MM.1S (cell line): Measurements from ENCODE around the gene DPP6.
"Not testable (repeated sequence)": the region's sequence is repeated elsewhere in the genome, so short reads cannot be mapped to it uniquely, and the experiment has no call there.

Experiments used
- DNase-seq: peaks from one replicate; pipeline ENCODE4 v3.0.0-alpha.2; 2015
- H2AFZ ChIP-seq: fragments of 300-600 bp; sonication (generic); 2 replicates; pipeline ENCODE4 v1.6.0; 2016; ENCODE audit warnings: antibody characterized with exemption, low read length
- H3F3A ChIP-seq: fragments of 300-600 bp; sonication (generic); 2 replicates; pipeline ENCODE4 v1.6.1; 2016; ENCODE audit warnings: mild to moderate bottlenecking, antibody characterized with exemption, low read length, moderate library complexity, mixed read lengths; ENCODE audit not compliant: insufficient read depth
- H3K27ac ChIP-seq: fragments of 300-600 bp; sonication (generic); 2 replicates; pipeline ENCODE4 v1.5.1; 2016; ENCODE audit warnings: mild to moderate bottlenecking, low read length
- H3K27me3 ChIP-seq: fragments of 300-600 bp; sonication (generic); replicated peaks from 2 replicates; pipeline ENCODE4 v1.6.0; 2016; ENCODE audit warnings: low read length; ENCODE audit not compliant: insufficient read depth
- H3K36me3 ChIP-seq: fragments of 300-600 bp; sonication (generic); replicated peaks from 2 replicates; pipeline ENCODE4 v1.6.1; 2016; ENCODE audit warnings: mild to moderate bottlenecking, low read length, mixed read lengths; ENCODE audit not compliant: insufficient read depth
- H3K4me1 ChIP-seq: fragments of 300-600 bp; sonication (generic); 2 replicates; pipeline ENCODE4 v1.6.1; 2016; ENCODE audit warnings: low read length, mixed read lengths
- H3K4me2 ChIP-seq: fragments of 300-600 bp; sonication (generic); 2 replicates; pipeline ENCODE4 v1.6.0; 2016; ENCODE audit warnings: low read depth, low read length
- H3K4me3 ChIP-seq: fragments of 300-600 bp; sonication (generic); 2 replicates; pipeline ENCODE4 v1.5.1; 2016; ENCODE audit warnings: low read length, mixed read lengths
- H3K79me2 ChIP-seq: fragments of 300-600 bp; sonication (generic); 2 replicates; pipeline ENCODE4 v1.6.1; 2016; ENCODE audit warnings: mixed run types, low read length, mixed read lengths
- H3K9ac ChIP-seq: fragments of 300-600 bp; sonication (generic); 2 replicates; pipeline ENCODE4 v1.6.1; 2016; ENCODE audit warnings: low read length, mixed read lengths
- H3K9me2 ChIP-seq: fragments of 300-600 bp; sonication (generic); replicated peaks from 2 replicates; pipeline ENCODE4 v1.6.1; 2016; ENCODE audit warnings: mild to moderate bottlenecking, low read length, mixed read lengths; ENCODE audit not compliant: insufficient read depth
- H3K9me3 ChIP-seq: fragments of 300-600 bp; sonication (generic); replicated peaks from 2 replicates; pipeline ENCODE4 v1.6.1; 2016; ENCODE audit warnings: mild to moderate bottlenecking, low read length, mixed read lengths; ENCODE audit not compliant: insufficient read depth
- H4K20me1 ChIP-seq: fragments of 300-600 bp; sonication (generic); 2 replicates; pipeline ENCODE4 v1.6.1; 2016; ENCODE audit warnings: mild to moderate bottlenecking, low read length, moderate library complexity, mixed read lengths; ENCODE audit not compliant: insufficient read depth

DPP6 gene

GRCh38 chr7:154087037-154087725 lies 35.0 kb downstream of the DPP6 start:
- H3K4me3 ChIP-seq, H3K9me2 ChIP-seq, H3K4me1 ChIP-seq, H4K20me1 ChIP-seq, H3K27ac ChIP-seq, DNase-seq, H3K36me3 ChIP-seq, H3K9me3 ChIP-seq, H3K79me2 ChIP-seq, H3K9ac ChIP-seq, H3K27me3 ChIP-seq, H2AFZ ChIP-seq, H3K4me2 ChIP-seq, H3F3A ChIP-seq: not testable (repeated sequence)

DNA sequence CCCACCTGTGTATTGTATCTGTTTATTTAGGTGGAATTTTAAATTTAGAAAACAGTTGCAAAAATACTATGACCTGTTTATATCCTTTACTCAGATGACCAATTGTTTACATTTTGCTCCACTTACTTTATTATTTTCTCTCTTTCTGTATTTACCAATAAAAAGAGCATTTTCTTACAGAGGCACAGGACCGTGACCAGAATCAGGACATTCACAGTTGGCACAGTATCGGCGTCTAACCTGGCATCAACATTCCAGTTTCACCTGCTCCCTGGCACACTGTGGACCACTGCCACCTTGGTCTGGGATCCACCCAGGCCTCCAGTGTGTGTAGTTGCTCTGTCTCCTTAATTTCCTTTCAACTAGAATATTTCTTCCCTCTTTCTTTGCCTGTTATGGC lies 39.9 kb downstream of the DPP6 start:
- not testable (repeated sequence) for H2AFZ ChIP-seq, H3K9me3 ChIP-seq, H3K4me1 ChIP-seq, H3K4me2 ChIP-seq, H3K27me3 ChIP-seq, H3K36me3 ChIP-seq, H3K9ac ChIP-seq, DNase-seq, H3K79me2 ChIP-seq, H4K20me1 ChIP-seq, H3K27ac ChIP-seq, H3K4me3 ChIP-seq, H3K9me2 ChIP-seq, H3F3A ChIP-seq

GRCh38 chr7:154095201-154095600 lies 43.0 kb downstream of the DPP6 start:
- not testable (repeated sequence) for H3K36me3 ChIP-seq, H4K20me1 ChIP-seq, H3K9me3 ChIP-seq, H3F3A ChIP-seq, H3K27me3 ChIP-seq, H3K79me2 ChIP-seq, H3K4me3 ChIP-seq, H3K9me2 ChIP-seq, DNase-seq, H3K4me2 ChIP-seq, H3K27ac ChIP-seq, H3K4me1 ChIP-seq, H3K9ac ChIP-seq, H2AFZ ChIP-seq

- not testable (repeated sequence) for H3K4me2 ChIP-seq, H3K36me3 ChIP-seq, H3K4me3 ChIP-seq, H3K9me3 ChIP-seq, H3K9me2 ChIP-seq, DNase-seq, H3K27me3 ChIP-seq, H3K27ac ChIP-seq, H3K9ac ChIP-seq, H4K20me1 ChIP-seq, H3K79me2 ChIP-seq, H3K4me1 ChIP-seq, H3F3A ChIP-seq, H2AFZ ChIP-seq
Measured at GRCh38 chr7:154105063-154105462, 52.9 kb downstream of the DPP6 start.

DNA sequence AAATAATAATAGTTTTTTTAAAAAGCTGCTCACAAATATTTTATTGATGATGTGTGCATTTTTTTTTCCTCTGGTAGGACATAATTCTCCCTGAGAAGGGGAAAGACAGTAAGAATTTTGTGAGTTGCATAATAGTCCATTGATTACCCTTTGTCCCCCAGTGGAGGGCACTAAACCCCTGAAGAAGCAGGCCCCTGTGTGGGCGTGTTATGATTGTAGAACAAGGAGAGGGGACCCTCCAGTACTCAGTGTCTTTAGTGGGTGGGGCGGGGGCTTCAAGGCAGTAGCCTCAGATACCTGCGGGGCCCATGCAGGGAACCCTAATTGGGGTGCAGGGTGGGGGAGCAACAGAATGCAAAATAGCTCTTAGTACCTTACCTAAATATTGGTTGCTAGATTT lies 57.4 kb downstream of the DPP6 start:
- H3K4me3 ChIP-seq, H3F3A ChIP-seq, H3K9me2 ChIP-seq, H3K27ac ChIP-seq, H3K79me2 ChIP-seq, H4K20me1 ChIP-seq, H3K9ac ChIP-seq, H3K36me3 ChIP-seq, H2AFZ ChIP-seq, H3K27me3 ChIP-seq, H3K4me1 ChIP-seq, H3K9me3 ChIP-seq, DNase-seq, H3K4me2 ChIP-seq: not testable (repeated sequence)

DNA sequence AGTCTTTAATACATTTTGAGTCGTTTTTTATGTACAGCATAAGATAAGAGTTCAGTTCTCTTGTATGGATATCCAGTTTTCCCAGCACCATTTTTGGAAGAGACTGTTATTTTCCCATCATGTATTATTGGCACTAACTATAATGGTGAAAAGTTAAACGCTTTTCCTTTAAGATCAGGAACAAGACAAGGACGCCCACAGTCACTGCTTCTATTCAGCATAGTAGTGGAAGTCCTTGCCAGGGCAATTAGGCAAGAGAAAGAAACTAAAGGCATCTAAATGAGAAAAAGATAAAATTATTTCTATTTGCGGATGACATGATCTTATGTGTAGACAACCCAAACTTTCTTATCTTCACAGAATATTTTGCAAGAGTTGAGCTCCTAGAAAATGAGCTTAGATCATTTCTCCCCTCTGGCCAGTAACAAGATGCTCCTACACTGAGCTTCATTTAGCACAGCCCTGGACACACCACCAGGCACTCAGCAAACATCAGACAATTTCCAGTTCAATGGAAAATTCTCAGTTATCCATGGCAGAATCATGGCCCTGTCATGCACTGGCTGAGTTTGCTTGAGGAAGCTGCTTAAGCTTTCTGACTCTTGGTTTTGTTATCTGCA lies 61.6 kb downstream of the DPP6 start:
- H4K20me1 ChIP-seq, H3F3A ChIP-seq, H3K4me2 ChIP-seq, H3K9ac ChIP-seq, H3K4me1 ChIP-seq, H3K27me3 ChIP-seq, H3K9me2 ChIP-seq, H3K4me3 ChIP-seq, H3K9me3 ChIP-seq, H3K27ac ChIP-seq, H3K36me3 ChIP-seq, DNase-seq, H2AFZ ChIP-seq, H3K79me2 ChIP-seq: not testable (repeated sequence)

DNA sequence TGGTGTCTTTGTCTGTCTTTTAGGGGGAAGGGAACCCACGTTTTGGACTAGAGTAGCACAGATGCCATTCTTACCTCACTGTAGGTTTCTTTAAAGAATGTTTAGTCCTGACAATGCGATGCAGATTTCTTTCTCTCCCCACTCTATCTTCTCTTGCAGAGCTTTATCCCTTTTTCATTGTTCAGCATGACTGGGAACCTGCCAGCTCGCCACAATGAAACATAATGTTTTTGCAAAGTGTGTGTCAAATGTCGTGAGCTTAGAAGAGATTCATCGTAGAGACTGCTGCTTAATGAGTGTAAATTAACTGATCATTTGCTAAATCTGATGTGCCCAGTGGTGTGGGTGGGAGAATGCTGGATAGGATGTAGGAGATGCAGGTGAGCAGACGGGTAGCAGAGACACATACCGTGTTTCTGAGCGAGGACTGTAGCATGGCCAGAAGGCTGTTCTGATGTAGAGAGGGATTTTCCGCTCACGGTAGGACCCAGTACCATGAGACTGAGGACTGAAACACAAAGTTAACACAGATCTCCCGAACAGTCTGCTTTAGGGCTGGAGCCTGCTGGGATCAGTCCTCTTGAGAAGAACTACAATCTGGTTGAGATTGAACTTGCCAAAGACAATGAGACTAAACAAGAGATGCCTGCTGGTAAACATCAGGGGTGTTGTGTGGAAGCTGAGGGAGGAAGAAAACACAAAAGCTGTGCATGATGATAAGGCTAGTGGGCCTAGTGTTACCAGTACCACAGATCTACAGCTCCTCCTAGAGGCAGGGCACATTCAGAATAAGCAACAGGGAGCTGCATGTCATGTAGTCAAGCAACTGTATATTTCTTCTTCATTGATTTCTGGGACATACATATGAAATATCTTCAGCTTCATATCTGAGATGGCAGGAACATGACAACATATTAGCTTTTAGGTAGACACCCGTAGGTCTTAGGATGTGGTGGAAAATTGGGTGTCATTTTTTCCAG lies 65.5 kb downstream of the DPP6 start:
- H3K79me2 ChIP-seq, H3K4me1 ChIP-seq, H3F3A ChIP-seq, H3K36me3 ChIP-seq, H3K9ac ChIP-seq, DNase-seq, H3K27ac ChIP-seq, H3K9me2 ChIP-seq, H3K27me3 ChIP-seq, H3K9me3 ChIP-seq, H4K20me1 ChIP-seq, H2AFZ ChIP-seq, H3K4me2 ChIP-seq, H3K4me3 ChIP-seq: not testable (repeated sequence)
